ENCODE data around the gene PTGR1. TPM values are rescaled to one million over a fixed set of nuclear protein-coding genes. Genes with fewer than 3 reads are reported as not detected.
"Not testable (repeated sequence)": the region's sequence is repeated elsewhere in the genome, so short reads cannot be mapped to it uniquely, and the experiment has no call there.

Gene PTGR1
- total RNA-seq, 4 donors from 2014 or later, result 18.6 to 51.4 (median 42.4) TPM

DNA sequence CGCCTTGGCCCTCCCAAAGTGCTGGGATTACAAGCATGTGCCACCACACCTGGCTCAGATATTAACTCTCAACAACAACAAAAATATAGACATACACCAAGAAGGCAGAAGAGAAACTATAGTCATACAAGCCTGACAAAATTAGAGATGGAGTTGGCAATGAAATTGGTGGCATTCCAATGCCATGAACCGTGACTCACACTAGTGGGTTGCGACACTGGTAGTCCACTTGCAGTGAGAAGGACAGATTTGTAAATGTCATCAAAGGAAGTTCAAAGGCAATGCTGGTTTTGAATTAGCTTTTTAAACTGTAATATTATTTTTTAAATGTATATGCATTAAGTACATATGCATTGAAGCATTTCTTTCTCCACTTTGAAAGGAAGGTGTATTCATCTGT lies 23.2 kb upstream of the PTGR1 start:
- 38% methylated on average over 3 of the region's 3 CpGs for WGBS
- Histone ChIP-seq H3K4me3 (no peak overlapping the region), H3K9me3 (no peaks in the 10 kb centered on the region), H3K36me3 (no peaks in the 10 kb centered on the region), H3K27me3 (no peaks in the 10 kb centered on the region), H3K27ac (no peak overlapping the region), H3K4me1 (peaks cover 9% of the 10 kb centered on the region)
- DNase-seq (ENCODE audit: low spot score in 2 of 2), result peak in 1 of 2 donors; percentile 71
- TF ChIP-seq, protein P1, sequence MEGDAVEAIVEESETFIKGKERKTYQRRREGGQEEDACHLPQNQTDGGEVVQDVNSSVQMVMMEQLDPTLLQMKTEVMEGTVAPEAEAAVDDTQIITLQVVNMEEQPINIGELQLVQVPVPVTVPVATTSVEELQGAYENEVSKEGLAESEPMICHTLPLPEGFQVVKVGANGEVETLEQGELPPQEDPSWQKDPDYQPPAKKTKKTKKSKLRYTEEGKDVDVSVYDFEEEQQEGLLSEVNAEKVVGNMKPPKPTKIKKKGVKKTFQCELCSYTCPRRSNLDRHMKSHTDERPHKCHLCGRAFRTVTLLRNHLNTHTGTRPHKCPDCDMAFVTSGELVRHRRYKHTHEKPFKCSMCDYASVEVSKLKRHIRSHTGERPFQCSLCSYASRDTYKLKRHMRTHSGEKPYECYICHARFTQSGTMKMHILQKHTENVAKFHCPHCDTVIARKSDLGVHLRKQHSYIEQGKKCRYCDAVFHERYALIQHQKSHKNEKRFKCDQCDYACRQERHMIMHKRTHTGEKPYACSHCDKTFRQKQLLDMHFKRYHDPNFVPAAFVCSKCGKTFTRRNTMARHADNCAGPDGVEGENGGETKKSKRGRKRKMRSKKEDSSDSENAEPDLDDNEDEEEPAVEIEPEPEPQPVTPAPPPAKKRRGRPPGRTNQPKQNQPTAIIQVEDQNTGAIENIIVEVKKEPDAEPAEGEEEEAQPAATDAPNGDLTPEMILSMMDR (IDR thresholded peaks at IDR 0.05), result no peak
- no peak for TF ChIP-seq EP300 (IDR thresholded peaks at IDR 0.05)
- TF ChIP-seq POLR2A (IDR thresholded peaks at IDR 0.05), result no peak
- no peak for TF ChIP-seq POLR2AphosphoS5 (IDR thresholded peaks at IDR 0.05)

- DNase-seq (ENCODE audit: low spot score in 2 of 2), result no peak
- Histone ChIP-seq H3K4me1 (peaks cover 9% of the 10 kb centered on the region), H3K36me3 (no peaks in the 10 kb centered on the region), H3K9me3 (no peaks in the 10 kb centered on the region), H3K27me3 (no peaks in the 10 kb centered on the region), H3K27ac (no peak overlapping the region), H3K4me3 (no peak overlapping the region)
- WGBS, result 19% methylated on average over 2 of the region's 2 CpGs
- TF ChIP-seq POLR2A (IDR thresholded peaks at IDR 0.05), result no peak
- TF ChIP-seq, protein P1 (IDR thresholded peaks at IDR 0.05), result peak; percentile 57 to 82
- TF ChIP-seq EP300 (IDR thresholded peaks at IDR 0.05), result no peak
- no peak for TF ChIP-seq POLR2AphosphoS5 (IDR thresholded peaks at IDR 0.05)
Measured at GRCh38 chr9:111621895-111622480, 22.5 kb upstream of the PTGR1 start.

GRCh38 chr9:111617349-111617748 lies 17.9 kb upstream of the PTGR1 start:
- H3K27ac ChIP-seq; H3K4me1 ChIP-seq; DNase-seq (ENCODE audit: low spot score in 2 of 2); H3K36me3 ChIP-seq; H3K4me3 ChIP-seq; H3K27me3 ChIP-seq; H3K9me3 ChIP-seq: not testable (repeated sequence)
- WGBS, result 98% methylated on average over 5 of the region's 29 CpGs

DNA sequence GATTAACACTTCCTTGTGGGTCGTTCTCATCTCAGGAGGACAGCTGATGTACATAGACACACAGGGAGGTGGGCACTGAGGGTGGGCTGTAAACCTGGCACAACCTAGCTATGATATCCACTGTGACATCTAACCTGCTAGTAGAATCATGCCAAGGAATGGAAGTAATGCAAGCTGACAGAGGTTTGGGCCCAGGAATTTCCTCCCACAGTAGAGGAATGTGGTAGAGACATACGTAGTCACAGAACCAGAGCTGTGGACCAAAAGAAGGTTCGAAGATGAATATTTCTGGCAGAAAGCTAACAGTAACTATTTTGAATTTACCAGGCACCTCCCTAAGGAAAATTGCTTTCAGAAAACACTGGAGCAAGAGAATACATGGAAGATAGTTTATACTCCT lies 16.5 kb upstream of the PTGR1 start:
- TF ChIP-seq POLR2AphosphoS5 (IDR thresholded peaks at IDR 0.05) (no peak), POLR2A (IDR thresholded peaks at IDR 0.05) (no peak), EP300 (IDR thresholded peaks at IDR 0.05) (no peak)
- TF ChIP-seq, protein P1 (IDR thresholded peaks at IDR 0.05), result no peak
- H3K9me3 ChIP-seq, result no peaks in the 10 kb centered on the region
- no peak overlapping the region for H3K27ac ChIP-seq
- 36% methylated on average over 3 of the region's 3 CpGs for WGBS
- H3K4me1 ChIP-seq, result peaks cover 2% of the 10 kb centered on the region
- DNase-seq (ENCODE audit: low spot score in 2 of 2), result no peak
- H3K4me3 ChIP-seq, result no peak overlapping the region
- no peaks in the 10 kb centered on the region for H3K36me3 ChIP-seq
- no peaks in the 10 kb centered on the region for H3K27me3 ChIP-seq

DNA sequence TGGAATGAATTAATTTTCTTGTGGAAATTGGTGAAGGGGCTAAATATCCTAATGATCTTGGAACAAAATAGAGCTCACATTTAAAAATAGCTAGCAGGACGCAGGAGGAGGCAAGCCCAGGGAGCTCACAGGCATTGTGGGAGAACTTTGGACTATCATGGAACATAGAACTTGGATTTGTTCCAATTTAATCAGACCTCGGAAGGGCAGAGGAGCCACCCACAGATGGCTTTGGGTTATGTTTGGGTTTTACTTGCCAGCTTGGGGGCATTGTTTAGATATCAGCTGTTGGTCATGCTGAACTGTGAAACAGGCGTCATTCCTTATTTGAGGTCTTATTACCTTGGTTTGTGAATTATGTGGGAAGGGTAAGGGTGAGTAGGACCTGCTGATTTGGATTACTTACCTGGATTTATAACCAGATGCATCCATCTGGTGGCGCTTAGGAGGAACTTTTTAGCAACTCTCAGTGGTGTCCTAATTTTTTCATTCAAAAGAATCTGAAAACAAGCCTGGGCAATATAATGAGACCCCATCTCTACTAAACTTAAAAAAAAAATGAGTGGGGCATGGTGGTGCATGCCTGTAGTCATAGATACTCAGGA lies 14.1 kb upstream of the PTGR1 start:
- peaks cover 11% of the 10 kb centered on the region for H3K4me1 ChIP-seq
- TF ChIP-seq, protein P1 (IDR thresholded peaks at IDR 0.05), result no peak
- no peak for TF ChIP-seq EP300 (IDR thresholded peaks at IDR 0.05)
- no peak for TF ChIP-seq POLR2A (IDR thresholded peaks at IDR 0.05)
- no peak for TF ChIP-seq POLR2AphosphoS5 (IDR thresholded peaks at IDR 0.05)
- H3K9me3 ChIP-seq, result no peaks in the 10 kb centered on the region
- H3K27ac ChIP-seq, result no peak overlapping the region
- H3K4me3 ChIP-seq, result no peak overlapping the region
- DNase-seq (ENCODE audit: low spot score in 2 of 2), result no peak
- no peaks in the 10 kb centered on the region for H3K36me3 ChIP-seq
- WGBS, result 42% methylated on average over 4 of the region's 4 CpGs
- no peaks in the 10 kb centered on the region for H3K27me3 ChIP-seq
